Pons (tissue), 1 donor: ENCODE measurements around the gene CLPSL2.

Experiments
- DNase-seq: peaks from one replicate; pipeline ENCODE4 v3.0.0-alpha.2; 2016; ENCODE audit warnings: low spot score

Gene CLPSL2

GRCh38 chr6:35746516-35746915, 29.9 kb upstream of the CLPSL2 start:
- no peak for DNase-seq

- DNase-seq, result no peak
These were observed 28.5 kb upstream of the CLPSL2 start for GRCh38 chr6:35747877-35748276.

GRCh38 chr6:35750557-35750956, 25.8 kb upstream of the CLPSL2 start:
- no peak for DNase-seq

GRCh38 chr6:35751594-35751993, 24.8 kb upstream of the CLPSL2 start:
- no peak for DNase-seq

GRCh38 chr6:35752330-35752729, 24.1 kb upstream of the CLPSL2 start:
- DNase-seq, result no peak

GRCh38 chr6:35754452-35755277, 21.7 kb upstream of the CLPSL2 start:
- no peak for DNase-seq

- DNase-seq, result no peak
These were observed 21.0 kb upstream of the CLPSL2 start for GRCh38 chr6:35755278-35755924.

GRCh38 chr6:35757456-35758123, 18.8 kb upstream of the CLPSL2 start:
- DNase-seq, result no peak

- DNase-seq, result no peak
These were observed 17.0 kb upstream of the CLPSL2 start for GRCh38 chr6:35759426-35759825.

GRCh38 chr6:35765739-35766138, 10.7 kb upstream of the CLPSL2 start:
- DNase-seq, result no peak

GRCh38 chr6:35769211-35769610, 7.2 kb upstream of the CLPSL2 start:
- DNase-seq, result no peak

GRCh38 chr6:35771343-35771627, 5.1 kb upstream of the CLPSL2 start:
- no peak for DNase-seq

GRCh38 chr6:35774116-35774794, 2.1 kb upstream of the CLPSL2 start:
- no peak for DNase-seq

GRCh38 chr6:35775031-35775430, 1.4 kb upstream of the CLPSL2 start:
- no peak for DNase-seq

GRCh38 chr6:35777356-35778102, 1.1 kb downstream of the CLPSL2 start:
- DNase-seq, result no peak

- DNase-seq, result no peak
These were observed 2.0 kb downstream of the CLPSL2 start for GRCh38 chr6:35778437-35778836.

GRCh38 chr6:35780719-35781118, 4.3 kb downstream of the CLPSL2 start, which contains the start of gene CLPSL1:
TSS of gene CLPSL1 (plus strand) at chr6:35781019. CDS start at chr6:35781111, 92 bp downstream.
- DNase-seq, result no peak

- no peak for DNase-seq
These were observed 4.9 kb downstream of the CLPSL2 start for GRCh38 chr6:35781290-35781689.

GRCh38 chr6:35782424-35782823, 6.0 kb downstream of the CLPSL2 start:
- DNase-seq, result no peak

- no peak for DNase-seq
These were observed 7.8 kb downstream of the CLPSL2 start for GRCh38 chr6:35784200-35784599.

GRCh38 chr6:35786272-35786671, 9.9 kb downstream of the CLPSL2 start:
- no peak for DNase-seq

- DNase-seq, result no peak
These were observed 10.4 kb downstream of the CLPSL2 start for GRCh38 chr6:35786810-35787209.
